OCI-LY3 (cell line): ENCODE results near the gene ACTL6B.

ENCODE experiments used
- CTCF ChIP-seq: fragments of 200-600, 300-600 bp; sonication (generic); IDR thresholded peaks from 2 replicates; pipeline ENCODE4 v1.5.1; 2014; ENCODE audit warnings: antibody characterized with exemption, low read length, low read depth
- EZH2phosphoT487 ChIP-seq: fragments of 200-600 bp; shearing (Covaris generic); IDR thresholded peaks from 2 replicates; pipeline ENCODE4 v1.6.1; 2018; ENCODE audit warnings: antibody characterized with exemption, mixed run types, low read depth

DNA sequence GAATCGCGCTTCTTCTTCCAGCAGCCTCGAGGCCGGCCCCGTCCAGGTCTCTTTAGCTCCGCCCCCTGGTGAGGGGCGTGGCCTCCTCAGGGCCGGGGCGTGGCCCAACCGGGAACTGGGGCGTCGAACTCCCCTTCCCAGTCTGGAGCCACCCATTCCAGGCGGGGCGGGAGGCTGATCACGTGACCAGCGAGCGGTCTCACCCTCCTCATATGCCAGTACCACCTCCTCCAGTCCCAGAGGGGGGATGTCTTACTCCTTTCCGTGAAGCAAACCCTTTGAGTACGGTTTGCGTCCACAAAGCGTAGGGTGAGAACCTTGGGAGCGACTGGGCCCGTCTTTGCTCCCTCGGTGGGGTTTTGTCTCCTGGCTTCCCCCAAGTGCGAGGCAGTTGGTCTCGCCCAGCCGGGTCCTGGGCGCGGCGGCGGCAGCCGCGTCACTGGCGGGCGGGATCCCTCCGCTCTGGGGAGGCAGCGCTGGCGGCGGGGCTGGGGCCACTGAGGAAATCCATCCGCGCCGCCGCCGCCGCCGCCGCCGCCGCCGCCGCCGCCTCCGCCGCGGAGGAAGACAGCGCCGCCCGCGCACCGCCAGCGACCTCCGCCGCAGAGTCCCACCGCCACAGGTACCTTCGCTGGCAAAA is 17.2 kb upstream of the ACTL6B start, which contains the start of gene GNB2:
- TF ChIP-seq CTCF: no peak
- no peak for TF ChIP-seq EZH2phosphoT487
